ENCODE results near the gene NLRC5.

- TF ChIP-seq CTCF (IDR thresholded peaks at IDR 0.05; ENCODE audit: borderline replicate concordance, extremely low read depth, low read length, poor library complexity, severe bottlenecking), result no peak
- no peak for TF ChIP-seq EZH2 (IDR thresholded peaks at IDR 0.05; ENCODE audit: borderline replicate concordance, low read depth, low read length, severe bottlenecking)
These were observed 82.7 kb downstream of the NLRC5 start for GRCh38 chr16:57071831-57072582.

All from DND-41 (cell line).